GM18511 (cell line): Measurements from ENCODE around the gene XYLT1.

ENCODE experiments used
- ATAC-seq: cut with Tn5 transposase; IDR thresholded peaks from one replicate; pipeline ENCODE4 v1.9.1; 2021; ENCODE audit warnings: mild to moderate bottlenecking, moderate library complexity; ENCODE audit not compliant: unreplicated experiment

XYLT1 gene

GRCh38 chr16:17212606-17213005 lies 258.2 kb downstream of the XYLT1 start:
- ATAC-seq = no peak

- ATAC-seq = no peak
Measured at GRCh38 chr16:17211797-17212196, 259.0 kb downstream of the XYLT1 start.

DNA sequence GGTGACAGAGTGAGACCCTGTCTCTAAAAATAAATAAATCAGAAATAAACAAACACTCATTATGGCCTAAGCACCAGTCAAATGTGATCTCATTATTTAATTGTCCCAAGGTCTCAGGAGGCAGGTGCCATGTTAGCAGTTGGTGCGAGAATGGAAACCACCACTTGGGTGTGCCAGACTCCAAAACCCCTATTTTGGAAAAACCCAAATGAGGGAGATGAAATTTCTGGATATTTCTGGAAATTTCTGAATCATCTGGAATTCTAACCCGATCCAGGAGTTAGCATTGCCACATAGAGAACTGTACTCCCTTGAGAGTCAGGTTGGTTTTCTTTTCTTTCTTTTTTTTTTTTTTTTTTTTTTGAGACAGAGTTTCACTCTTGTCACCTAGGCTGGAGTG lies 264.0 kb downstream of the XYLT1 start:
- ATAC-seq = no peak

DNA sequence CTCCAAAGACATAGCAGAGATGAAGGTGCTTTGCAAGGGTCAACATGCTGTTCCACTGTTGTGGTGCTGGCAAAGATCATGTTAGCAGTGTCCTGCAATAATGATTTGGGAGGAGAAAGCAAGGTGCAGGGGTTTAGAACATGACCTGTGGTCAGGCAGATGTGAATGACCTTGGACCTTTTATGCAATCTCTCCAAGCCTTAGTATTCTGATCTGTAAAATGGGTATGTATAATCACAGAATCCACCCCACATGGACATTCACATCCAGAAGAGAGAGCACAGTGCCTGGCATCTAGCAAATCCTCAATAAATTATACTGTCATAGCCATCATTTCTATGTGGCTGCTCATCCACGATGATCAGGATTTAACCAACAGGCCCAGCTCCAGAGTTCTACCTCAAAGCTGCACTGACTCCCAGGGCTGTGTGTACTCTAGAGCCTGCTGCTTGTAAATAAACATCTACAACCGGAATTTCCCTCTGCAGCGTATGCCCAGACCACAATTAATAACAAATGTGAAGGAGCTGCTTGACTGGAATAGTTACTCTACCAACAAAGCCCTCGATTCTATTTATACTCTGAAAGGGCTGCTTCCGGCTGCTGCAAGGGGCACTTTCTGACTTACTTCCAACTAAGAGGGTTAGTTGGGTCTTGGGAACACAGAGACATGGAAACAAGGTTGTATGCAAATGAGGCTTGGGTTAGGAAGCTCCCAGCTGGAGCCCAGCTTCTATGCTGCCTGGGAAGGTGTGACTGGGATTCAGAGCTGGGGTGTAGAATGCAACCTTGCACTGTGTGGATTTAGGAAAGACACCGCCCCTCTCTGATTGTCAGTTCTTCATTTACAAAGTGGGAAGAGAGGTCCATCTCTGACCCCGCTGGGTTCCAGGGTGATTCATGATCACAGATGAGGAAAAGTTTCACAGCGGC lies 265.2 kb downstream of the XYLT1 start:
- ATAC-seq = no peak

GRCh38 chr16:17204644-17205043 lies 266.1 kb downstream of the XYLT1 start:
- ATAC-seq = no peak

GRCh38 chr16:17204206-17204605 lies 266.6 kb downstream of the XYLT1 start:
- no peak for ATAC-seq

DNA sequence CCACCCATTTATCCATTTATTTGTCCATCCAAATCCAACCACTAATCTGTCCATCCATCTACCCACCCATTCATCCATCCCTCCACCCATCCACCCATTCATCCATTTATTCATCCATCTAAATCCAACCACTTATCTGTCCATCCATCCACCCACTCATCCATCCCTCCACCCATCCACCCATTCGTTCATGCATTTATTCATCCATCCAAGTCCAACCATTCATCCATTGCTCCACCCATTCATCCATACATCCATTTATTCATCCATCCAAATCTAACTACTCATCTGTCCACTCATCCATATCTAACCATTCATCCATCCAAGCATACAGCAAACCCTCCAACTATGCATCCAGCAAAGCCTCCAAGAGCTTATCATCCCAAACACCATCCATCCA lies 267.3 kb downstream of the XYLT1 start:
- ATAC-seq = no peak

DNA sequence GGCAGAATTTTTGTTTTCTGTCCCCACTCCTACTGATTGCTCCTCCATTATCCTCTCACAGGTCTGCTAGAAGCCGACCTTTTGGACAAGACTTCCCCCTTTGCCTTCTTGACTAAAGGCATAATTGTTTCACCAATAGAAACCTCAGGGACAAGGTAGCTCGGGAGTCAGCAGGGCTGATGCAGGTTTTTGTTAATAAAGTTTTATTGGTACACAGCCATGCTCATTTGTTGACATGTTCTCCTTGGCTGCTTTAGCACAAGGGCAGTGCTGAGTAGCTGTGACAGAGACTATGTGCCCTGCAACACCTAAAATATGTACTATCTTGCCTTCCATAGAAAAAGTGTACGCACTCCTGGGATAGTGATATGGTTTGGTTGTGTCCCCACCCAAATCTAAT lies 271.6 kb downstream of the XYLT1 start:
- no peak for ATAC-seq

- no peak for ATAC-seq
Measured at GRCh38 chr16:17196526-17196925, 274.2 kb downstream of the XYLT1 start.

DNA sequence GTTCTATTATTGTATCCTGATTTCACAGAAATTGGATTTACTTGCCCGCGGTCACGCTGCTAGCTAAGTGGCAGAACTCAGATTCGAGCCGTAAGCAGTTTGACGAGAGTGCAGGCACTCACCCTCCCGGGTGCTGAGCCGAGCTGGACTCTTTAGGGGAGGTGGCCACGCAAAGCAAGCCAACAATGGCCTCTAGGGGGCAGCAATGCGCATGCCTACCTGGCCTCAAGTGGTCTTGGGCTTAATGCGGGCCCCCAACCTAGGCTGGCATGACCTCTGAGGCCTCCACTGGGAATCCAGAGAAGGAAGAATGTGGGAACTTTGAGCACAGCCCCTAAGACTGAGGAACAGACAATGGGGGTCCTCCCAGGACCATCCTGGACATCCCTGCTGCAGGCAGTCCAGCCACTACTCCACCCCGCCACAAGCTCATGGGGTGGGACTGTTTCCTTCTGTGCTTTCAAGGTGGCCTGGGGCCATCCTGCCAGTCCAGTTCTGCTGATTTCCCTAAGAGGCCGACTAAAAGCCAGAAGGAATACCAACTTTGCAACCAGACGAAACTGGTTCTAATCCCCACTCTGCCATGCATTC lies 276.5 kb downstream of the XYLT1 start:
- no peak for ATAC-seq

DNA sequence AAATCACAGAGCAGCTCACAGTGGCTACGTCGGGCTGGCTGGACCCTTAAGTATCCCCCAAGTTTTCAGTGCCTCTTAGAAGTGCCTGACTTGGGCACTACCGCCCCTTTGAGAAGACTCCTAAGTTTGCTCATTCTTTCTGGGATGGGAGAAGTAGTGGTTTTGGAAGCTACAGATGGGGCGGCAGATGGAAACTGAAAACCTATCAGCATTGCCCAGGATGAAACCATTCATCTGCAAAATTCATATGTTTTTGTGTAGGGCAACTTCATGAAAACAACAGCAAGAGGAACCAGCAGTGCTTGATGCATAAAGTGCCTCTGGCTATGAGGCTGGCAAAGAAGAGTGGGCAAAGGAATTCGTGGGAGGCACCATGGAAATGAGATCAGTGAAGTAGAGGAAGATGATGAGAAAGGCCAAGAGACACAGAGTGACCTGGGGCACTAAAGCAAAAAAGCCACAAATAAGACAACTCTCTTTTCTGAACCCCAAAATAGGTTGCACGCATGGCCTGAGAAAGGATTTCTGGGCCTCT lies 277.1 kb downstream of the XYLT1 start:
- ATAC-seq = no peak

DNA sequence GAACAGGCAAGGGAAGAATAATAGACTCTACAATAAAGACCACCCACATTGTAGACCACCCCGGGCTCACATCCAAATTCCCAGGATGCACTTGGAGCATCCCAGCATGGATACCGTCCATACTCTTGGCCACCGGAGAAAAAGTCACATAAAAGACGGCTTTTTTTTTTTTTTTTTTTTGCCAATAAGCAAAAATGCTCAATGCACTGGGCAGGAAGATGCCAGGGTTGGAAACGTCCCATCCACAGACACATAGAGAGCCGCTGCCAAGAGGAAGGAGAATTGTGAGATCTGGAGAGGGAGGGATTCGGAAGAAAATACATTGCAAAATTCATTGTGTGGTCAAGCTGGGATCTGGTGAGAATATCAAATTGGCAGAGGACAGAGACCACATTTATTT lies 286.7 kb downstream of the XYLT1 start:
- no peak for ATAC-seq

DNA sequence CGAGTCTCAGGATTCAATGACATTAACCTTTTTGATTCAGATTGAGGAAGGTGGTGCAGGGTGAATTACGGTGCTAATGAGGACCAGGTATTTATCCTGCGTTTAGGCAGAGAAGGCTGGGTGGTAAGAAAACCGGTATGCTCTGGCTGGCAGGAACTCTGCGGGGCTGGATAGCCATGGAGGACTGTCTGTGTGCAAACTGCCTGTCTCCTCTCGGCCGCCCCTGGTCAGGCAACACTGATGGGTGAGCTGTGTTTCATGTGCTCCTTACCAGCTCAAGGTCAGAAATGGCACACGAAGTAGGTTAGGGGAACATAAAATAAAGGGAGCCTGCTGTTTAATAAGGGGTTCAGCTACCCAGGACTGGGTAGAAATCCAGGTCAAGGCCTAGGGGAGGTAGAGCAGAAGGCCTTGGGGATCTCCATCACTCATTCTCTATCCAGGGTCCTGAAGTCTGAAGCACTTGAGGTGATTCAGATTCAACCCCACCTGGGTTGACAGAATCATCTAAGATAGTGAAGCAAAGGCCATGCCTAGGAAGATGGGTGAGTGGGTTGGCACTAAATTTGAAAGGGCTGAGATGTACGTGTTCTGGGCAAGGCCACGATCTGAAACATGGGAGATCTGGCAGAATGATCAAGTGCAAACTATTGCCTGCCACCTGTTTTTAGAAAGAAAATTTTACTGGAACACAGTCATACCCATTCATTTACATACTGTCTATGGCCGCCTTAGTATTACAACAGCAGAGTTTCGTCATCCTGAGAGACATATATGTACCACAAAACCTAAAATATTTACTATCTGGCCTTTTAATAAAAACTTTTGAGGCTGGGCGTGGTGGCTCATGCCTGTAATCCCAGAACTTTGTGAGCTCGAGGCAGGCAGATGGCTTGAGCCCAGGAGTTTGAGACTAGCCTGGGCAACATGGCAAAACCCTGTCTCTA lies 292.5 kb downstream of the XYLT1 start:
- ATAC-seq = no peak

DNA sequence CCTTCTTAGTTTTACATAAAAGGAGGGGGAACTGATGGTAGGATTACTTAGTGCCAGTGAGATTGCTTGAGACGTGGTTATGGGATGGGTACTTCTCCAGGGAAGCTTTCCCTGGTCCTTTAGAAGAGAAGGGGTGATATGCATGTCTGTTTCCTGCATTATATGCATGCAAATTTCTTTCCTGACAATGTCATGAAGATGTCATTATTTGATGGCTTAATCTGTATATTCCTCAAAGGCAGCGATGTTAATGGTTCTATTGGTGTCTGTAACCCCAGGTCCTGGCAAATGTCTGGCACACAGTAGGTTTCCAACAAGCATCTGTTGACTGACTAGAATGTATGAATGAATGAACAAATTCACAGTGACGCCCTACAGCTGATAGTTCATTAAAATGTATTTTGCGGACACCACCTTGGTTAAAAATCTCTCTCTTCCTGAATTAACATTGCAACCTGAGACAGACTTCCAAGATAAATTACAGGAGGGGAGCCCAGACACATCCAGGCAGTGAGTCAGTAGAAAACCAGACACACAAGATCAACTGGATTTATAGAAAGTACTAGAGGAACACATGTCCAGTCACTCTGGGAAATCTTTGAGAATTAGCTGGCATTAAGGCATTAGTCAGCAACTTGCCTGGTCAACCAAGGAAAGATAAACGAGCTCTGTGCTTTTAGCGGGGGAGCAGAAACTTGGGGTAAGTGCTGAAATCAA lies 293.4 kb downstream of the XYLT1 start:
- ATAC-seq = no peak

GRCh38 chr16:17176199-17176598 lies 294.6 kb downstream of the XYLT1 start:
- ATAC-seq = no peak

DNA sequence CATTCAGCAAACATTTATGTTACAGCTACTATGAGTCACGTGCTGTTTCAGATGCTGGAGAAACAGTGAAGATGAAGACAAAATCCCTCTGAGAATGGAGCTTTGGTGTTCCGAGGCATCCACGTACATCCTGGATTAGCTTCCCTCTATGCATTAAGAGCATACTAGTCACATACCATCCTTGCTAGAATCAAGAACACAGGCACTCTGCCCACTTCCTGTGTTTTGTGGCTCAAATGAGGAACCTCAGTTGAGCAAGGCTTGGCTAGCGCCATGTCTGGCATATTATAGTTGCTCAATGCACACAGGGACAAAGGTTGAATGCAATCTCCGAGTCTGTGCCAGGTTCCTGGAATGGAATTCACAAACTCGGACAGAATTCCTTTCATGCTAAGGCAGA lies 297.5 kb downstream of the XYLT1 start:
- no peak for ATAC-seq

DNA sequence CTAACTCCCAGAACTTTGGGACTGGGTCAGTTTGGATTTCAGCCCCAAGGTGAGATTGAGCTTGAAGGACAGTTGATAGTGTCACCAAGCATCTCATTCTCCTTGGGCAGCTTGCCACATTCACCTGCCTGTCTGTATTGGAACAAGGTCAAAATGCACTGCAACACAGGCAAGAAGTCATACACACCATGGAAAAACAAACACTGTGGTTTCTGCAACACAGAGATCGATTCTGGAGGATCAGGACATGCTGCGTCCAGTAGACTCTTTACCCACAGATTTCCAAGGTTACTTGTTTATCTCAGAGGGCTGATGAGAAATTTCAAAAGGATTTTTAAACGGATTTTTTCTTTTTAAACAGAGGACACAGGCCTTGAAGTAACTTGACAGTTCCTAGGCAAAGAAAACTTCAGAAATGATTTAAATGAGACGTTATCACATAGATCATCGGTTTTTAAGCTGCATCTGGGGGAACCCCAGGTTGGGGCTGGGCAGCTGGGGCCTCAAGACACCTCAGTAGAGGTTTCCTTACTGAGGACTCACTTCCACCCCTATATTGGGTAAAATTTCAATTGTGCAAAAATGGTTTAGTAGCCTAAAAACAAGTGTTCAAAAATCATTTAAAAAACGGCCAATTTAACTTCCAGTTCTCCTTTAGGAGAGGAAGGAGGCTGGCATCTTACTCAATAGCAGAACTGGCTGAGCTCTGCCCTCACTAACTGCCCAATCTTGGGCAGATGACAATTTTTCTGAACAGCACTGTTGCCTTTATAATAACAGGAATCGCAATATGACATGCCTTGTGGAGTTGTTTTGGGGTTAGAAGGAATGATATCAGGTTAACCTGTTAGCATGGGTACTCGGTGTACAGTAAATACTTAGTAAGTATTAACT lies 299.3 kb downstream of the XYLT1 start:
- ATAC-seq = no peak

GRCh38 chr16:17170435-17170834 lies 300.3 kb downstream of the XYLT1 start:
- no peak for ATAC-seq

DNA sequence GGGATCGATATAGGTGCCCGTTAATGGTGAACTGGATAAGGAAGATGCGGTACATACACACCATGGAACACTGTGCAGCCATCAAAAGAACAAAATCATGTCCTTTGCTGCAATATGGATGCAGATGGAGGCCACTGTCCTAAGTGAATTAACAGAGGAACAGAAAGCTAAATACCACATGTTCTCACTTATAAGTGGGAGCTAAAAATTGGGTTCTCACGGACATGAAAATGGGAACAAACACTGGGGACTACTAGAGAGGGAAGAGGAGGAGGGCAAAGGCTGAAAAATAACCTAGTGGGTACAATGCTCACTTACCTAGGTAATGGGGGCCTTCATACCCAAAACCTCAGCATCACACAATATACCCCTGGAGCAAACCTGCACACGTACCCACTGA lies 302.6 kb downstream of the XYLT1 start:
- no peak for ATAC-seq
